HG03565 (cell line): ENCODE measurements around the gene NRDE2.

Source experiments
- ATAC-seq: cut with Tn5 transposase; IDR thresholded peaks from one replicate; pipeline ENCODE4 v1.9.1; 2021; ENCODE audit warnings: mild to moderate bottlenecking, moderate library complexity; ENCODE audit not compliant: unreplicated experiment

NRDE2 gene

GRCh38 chr14:90297876-90298629, 33.7 kb downstream of the NRDE2 start:
- no peak for ATAC-seq

GRCh38 chr14:90296641-90297040, 35.1 kb downstream of the NRDE2 start:
- ATAC-seq: no peak

GRCh38 chr14:90295870-90296516, 35.7 kb downstream of the NRDE2 start:
- ATAC-seq: no peak

- no peak for ATAC-seq
Observed at GRCh38 chr14:90294872-90295271, 36.9 kb downstream of the NRDE2 start.

GRCh38 chr14:90293766-90294730, 37.7 kb downstream of the NRDE2 start:
- ATAC-seq: no peak

- no peak for ATAC-seq
Observed at GRCh38 chr14:90291699-90292098, 40.0 kb downstream of the NRDE2 start.

- no peak for ATAC-seq
Observed at GRCh38 chr14:90290337-90291011, 41.3 kb downstream of the NRDE2 start.

GRCh38 chr14:90288651-90289355, 42.9 kb downstream of the NRDE2 start:
- ATAC-seq: peak; percentile 79

GRCh38 chr14:90287791-90288190, 44.0 kb downstream of the NRDE2 start:
- no peak for ATAC-seq

GRCh38 chr14:90281756-90282155, 50.0 kb downstream of the NRDE2 start:
- ATAC-seq: no peak

- ATAC-seq: no peak
Observed at GRCh38 chr14:90281261-90281660, 50.5 kb downstream of the NRDE2 start.

- ATAC-seq: no peak
Observed at GRCh38 chr14:90280096-90280495, 51.6 kb downstream of the NRDE2 start.

- no peak for ATAC-seq
Observed at GRCh38 chr14:90278199-90279175, 53.3 kb downstream of the NRDE2 start.

- ATAC-seq: no peak
Observed at GRCh38 chr14:90277581-90278198, 54.1 kb downstream of the NRDE2 start.

- ATAC-seq: no peak
Observed at GRCh38 chr14:90276646-90277367, 54.9 kb downstream of the NRDE2 start.

GRCh38 chr14:90275820-90276219, 55.9 kb downstream of the NRDE2 start:
- no peak for ATAC-seq

GRCh38 chr14:90275458-90275814, 56.3 kb downstream of the NRDE2 start:
- ATAC-seq: no peak
